NCI-H1694 (cell line): Measurements from ENCODE around the gene ARL14EP.
A peak's percentile ranks its signal among the peaks of the same experiment; 100 is the strongest.

ENCODE experiments used
- DNase-seq: peaks from one replicate; lab custom pipeline; 2025; lab: John Stamatoyannopoulos, UW

ARL14EP gene

DNA sequence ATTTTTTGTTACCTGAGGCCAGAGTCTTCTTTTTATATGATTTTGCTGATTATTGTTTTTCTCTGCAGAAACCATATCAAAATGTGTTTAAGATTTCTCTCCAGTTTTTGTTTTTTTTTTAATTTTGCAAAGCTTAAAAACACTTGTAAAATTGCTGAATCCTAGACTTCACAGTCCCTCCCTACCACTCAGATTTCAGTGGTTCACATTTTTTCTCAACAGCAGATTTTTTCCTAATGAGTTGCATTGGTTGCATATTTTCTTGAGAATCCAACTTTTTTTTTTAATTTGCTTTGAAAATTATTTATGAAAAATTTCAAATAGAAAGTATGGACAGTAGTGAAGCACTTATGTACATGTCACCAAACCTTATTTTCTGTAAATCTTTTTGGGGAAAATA, 5.8 kb downstream of the ARL14EP start:
- no peak for DNase-seq

- no peak for DNase-seq
These were observed 6.4 kb downstream of the ARL14EP start for GRCh38 chr11:30329150-30329940.

DNA sequence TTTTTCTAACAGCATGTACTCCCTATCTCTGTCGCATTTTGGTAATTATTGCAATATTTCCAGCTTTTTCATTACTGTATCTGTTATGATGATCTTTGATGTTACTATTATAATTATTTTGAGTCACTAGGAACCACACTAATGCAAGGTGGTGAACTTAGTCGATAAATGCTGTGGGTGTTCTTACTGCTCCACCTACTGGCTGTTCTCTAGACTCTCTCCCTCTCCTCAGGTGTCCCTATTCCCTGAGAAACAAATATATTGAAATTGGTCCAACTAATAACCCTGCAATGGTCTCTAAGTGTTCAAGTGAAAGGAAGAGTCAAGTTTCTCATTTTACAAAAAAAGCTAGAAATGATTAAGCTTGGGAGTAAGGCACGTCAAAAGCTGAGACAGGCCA, 10.5 kb downstream of the ARL14EP start:
- no peak for DNase-seq

- no peak for DNase-seq
These were observed 19.8 kb downstream of the ARL14EP start for GRCh38 chr11:30342736-30343166.

DNA sequence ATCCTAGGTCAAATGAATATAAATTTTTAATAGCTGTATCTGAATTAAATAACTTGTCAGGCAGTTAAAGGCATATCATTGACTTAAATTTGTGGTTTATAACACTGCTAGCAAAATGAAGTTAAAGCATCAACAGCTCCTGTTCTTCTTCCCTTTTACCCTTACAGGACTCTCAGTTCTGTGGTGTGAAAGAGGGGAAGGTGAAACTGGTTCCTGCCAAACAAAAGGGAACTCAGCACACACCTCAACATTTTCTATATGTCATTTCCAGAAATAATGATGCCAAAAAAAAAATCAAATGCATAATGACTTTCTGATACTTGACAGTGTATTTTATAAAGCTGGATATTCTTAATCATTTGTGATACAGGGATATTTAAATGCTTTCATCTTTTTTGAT, 21.2 kb downstream of the ARL14EP start:
- no peak for DNase-seq

DNA sequence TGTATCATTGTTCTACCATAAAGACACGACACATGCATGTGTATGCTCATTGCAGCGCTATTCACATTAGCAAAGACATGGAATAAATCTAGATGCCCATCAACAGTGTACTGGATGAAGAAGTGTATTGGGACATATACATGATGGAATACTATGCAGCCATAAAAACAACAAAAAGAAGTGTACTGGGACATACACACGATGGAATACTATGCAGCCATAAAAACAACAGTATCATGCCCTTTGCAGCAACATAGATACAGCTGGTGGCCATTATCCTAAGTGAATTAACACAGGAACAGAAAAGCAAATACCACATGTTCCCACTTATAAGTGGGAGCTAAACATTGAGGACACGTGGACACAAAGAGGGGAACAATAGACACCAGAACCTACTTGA, 22.7 kb downstream of the ARL14EP start:
- DNase-seq = no peak

- peak; percentile 58 for DNase-seq
These were observed 23.3 kb downstream of the ARL14EP start for GRCh38 chr11:30346068-30346688.

DNA sequence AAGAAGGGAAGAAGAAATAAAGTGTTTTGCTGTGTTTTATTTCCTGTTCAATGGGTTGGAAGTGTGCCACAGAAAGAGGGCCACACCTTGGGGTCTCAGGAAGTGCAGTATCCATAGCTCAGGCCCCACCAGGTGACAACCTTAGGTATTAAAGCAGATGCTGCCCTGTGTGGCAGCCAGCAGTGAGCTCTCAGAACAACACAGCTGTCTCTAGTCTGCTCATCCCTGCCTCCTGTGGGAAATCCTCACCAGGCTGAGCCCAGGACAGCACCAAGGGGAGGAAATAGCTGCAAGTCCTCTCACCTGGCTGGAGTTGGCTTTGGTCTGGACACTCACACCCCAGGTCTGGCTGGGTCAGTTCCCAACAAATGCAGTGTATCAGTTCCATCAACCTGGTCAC, 25.1 kb downstream of the ARL14EP start:
- DNase-seq = no peak

DNA sequence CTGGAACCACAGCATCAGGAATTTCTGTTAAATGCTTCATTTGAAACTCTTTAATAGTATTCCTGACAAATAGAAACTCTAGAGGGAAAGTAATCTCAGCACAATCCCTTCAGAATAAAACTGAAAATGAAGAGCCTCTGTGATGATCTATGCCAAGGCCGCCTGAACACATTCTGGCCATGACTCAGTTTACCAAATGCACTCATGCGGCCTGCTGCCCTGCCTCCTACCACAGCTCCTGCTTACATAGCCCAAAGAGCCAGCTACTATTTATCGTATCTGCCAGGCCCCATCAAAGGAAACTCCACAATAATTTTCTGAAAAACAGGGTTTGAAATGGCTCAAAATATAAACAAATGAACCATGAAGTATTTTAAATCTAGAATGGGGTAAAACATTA, 27.0 kb downstream of the ARL14EP start:
- no peak for DNase-seq

DNA sequence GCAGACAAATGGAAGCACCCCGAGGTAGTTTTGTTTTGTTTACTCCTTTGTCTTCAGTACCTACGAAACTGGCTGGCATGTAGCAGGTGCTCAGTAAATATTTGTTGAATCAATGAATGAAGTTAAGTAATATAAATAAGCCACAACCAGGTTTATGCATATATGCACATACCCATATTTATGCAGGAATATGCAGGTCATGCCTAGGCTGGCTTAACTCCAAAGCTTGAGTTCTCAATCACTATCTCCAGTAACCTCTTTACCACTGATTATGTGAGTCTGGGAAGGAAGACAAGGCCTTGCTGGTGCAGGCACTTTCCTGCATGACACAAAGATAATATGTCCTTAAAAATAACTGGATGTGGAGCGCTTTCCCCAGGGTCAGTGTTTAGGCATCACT, 27.5 kb downstream of the ARL14EP start:
- DNase-seq = no peak

- DNase-seq = no peak
These were observed 28.2 kb downstream of the ARL14EP start for GRCh38 chr11:30351061-30351460.

DNA sequence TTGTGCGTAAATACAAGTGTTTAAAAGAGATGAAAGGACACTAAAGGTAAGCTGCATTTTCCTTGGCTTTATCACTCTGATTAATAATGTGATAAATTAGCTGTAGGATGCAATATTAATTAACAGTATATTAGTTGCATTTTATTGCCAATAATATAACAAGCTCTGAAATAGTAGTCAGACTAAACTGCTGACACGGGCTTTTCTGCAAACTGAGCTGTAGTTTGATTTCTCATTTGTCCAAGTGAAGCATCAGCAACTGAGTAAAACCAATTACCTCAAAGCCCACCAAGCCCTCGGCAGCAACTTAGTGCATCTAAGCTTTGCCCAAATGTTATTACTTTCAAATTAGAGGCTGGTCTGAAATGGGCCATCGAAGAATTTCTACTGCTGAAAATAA, 33.5 kb downstream of the ARL14EP start:
- no peak for DNase-seq

- DNase-seq = no peak
These were observed 35.0 kb downstream of the ARL14EP start for GRCh38 chr11:30357872-30358271.

DNA sequence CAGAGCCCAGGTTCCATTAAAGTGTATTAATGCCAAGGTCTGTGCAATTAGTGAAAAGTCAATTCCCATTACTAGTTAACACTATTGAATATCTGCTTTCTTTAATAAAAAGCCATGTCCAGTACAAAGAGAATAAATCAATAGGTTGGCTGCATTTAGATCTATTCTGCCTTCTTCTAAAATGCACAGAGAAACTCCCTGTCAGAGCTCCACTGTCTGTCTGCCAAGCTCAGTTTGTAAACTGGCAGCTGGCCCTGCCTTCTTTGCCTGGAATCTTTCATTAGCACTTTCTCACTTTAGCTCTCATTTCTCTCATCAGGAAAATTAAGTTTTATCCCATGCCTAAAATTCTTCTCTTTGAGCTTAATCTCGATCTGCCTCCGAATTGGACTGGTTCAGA, 35.6 kb downstream of the ARL14EP start:
- no peak for DNase-seq

DNA sequence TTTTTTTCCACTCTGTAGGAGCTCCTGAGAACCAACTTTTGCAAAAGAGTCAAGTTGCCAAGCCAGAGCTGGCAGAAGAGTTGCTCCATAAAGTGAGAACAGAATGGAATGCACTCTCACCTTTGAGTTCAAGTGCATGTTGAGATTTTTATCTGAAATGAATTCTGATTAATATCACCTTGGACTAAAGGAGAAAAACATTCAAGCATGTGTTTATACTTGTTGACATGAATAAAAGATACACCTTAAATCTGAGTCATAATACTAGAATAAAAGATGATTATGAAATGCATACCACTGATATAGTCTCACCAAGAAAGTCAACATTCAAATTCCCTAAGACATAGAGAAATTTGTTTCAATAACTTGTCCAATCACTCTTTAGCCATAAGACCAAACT, 37.8 kb downstream of the ARL14EP start:
- no peak for DNase-seq

GRCh38 chr11:30364139-30364836, 41.4 kb downstream of the ARL14EP start:
- no peak for DNase-seq

DNA sequence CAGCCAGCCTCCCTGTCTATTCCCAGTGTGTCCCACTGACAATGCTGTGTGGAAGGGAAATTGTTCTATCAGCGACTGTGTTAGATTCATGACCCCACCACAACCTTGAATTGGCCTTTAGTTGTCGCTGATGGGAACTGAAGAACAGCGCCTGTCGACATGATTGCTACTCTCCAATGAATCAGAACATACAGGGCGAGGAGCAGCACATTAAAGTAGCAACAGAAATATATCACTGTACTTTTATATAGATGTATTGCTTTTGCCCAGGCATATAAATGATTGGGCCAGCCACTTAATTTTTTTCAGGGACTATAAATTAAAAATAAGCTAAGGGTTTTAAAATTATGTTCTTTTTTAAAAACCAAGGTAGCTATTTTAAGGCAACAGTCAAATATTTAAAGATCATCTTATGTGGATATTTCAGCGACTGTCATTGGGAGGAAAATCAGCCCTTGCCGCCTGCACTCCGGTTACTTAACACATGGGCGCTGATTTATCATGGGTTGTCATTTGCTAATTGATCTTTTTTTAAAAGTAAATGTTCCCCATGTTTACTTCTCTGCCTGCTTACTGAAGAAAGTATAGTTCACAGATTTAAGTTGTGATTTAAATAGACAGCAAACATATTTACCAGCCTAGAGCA, 42.1 kb downstream of the ARL14EP start:
- no peak for DNase-seq

GRCh38 chr11:30365793-30366517, 43.1 kb downstream of the ARL14EP start:
- no peak for DNase-seq

DNA sequence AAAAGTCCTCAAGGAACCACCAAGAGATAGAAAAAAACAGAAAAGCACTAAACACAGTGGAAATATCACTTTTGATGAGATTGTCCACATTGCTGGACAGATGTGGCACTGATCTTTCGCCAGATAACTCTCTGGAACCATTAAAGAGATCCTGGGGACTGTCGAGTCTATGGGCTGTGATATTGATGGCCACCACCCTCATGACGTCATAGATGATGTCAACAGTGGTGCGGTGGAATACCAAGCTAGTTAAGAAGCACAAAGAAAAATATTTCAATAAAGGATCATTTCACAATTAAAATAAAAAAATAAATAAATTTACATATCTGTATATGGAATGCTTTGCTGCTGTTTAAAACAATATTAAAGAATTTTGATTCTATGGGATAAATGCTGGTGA, 45.5 kb downstream of the ARL14EP start:
- no peak for DNase-seq

DNA sequence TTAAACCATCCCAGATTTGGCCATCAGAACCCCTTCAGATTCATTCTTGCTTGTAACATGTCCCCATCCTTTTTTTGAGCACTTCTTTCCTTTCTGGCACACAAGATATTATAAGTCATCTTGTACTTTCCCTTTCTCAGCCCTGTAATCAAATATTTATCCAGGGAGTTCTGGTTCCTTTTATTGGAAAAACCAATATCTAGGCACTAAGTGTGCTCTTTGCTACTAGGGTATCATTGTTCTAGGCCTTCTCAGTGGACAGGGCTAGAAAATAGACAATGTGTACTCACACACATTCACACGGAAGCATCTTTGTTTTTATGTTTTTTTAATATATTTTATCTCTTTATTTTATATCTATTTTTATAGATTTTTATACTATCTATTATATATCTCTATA, 47.3 kb downstream of the ARL14EP start:
- DNase-seq = no peak

GRCh38 chr11:30377347-30377746, 54.4 kb downstream of the ARL14EP start:
- DNase-seq = no peak

DNA sequence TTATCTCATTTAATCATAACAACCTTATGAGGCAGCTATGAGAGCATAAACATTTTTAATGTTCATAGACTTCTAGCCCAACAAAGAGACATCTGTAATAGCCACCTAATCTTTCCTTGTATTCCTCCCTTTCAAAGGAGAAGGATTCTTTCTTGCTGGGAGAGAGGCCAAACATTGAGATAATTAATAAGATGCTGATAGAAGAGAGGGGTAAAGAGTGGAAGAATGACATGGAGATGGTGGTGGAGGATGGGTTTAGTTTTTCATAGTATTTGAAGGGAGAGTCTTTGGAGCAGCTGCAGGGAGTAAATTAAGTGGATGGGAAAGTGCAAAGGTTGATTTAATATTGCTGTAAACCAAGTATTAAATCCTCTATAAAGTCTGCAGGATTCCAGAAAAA, 57.9 kb downstream of the ARL14EP start:
- no peak for DNase-seq
